HG03060 (cell line): ENCODE data around the gene RHBDD3.

Source experiments
- ATAC-seq: cut with Tn5 transposase; IDR thresholded peaks from one replicate; pipeline ENCODE4 v1.9.1; 2021; ENCODE audit warnings: low read depth, moderate number of reproducible peaks; ENCODE audit not compliant: unreplicated experiment

Gene RHBDD3

GRCh38 chr22:29270475-29271271 is 2.9 kb upstream of the RHBDD3 start:
- no peak for ATAC-seq

GRCh38 chr22:29269731-29270474 is 2.1 kb upstream of the RHBDD3 start:
- ATAC-seq, result no peak

GRCh38 chr22:29269230-29269604 is 1.4 kb upstream of the RHBDD3 start:
- no peak for ATAC-seq

GRCh38 chr22:29268511-29269229 is 889 bp upstream of the RHBDD3 start:
- no peak for ATAC-seq

- no peak for ATAC-seq
Measured at GRCh38 chr22:29267462-29267857, 321 bp downstream of the RHBDD3 start.

GRCh38 chr22:29266564-29267461 is 968 bp downstream of the RHBDD3 start:
- no peak for ATAC-seq

- ATAC-seq, result no peak
Measured at GRCh38 chr22:29265929-29266328, 1.9 kb downstream of the RHBDD3 start.

GRCh38 chr22:29265305-29265704 is 2.5 kb downstream of the RHBDD3 start:
- ATAC-seq, result no peak

GRCh38 chr22:29263791-29264276 is 3.9 kb downstream of the RHBDD3 start:
- no peak for ATAC-seq

GRCh38 chr22:29260601-29261315 is 7.0 kb downstream of the RHBDD3 start:
- no peak for ATAC-seq

- ATAC-seq, result no peak
Measured at GRCh38 chr22:29260031-29260560, 7.7 kb downstream of the RHBDD3 start.

GRCh38 chr22:29259253-29259899 is 8.4 kb downstream of the RHBDD3 start:
- ATAC-seq, result no peak

GRCh38 chr22:29258407-29259252 is 9.2 kb downstream of the RHBDD3 start:
- ATAC-seq, result no peak

- ATAC-seq, result no peak
Measured at GRCh38 chr22:29257751-29258181, 10.0 kb downstream of the RHBDD3 start.

GRCh38 chr22:29256606-29257325 is 11.0 kb downstream of the RHBDD3 start:
- no peak for ATAC-seq

- ATAC-seq, result no peak
Measured at GRCh38 chr22:29255064-29255621, 12.6 kb downstream of the RHBDD3 start.

GRCh38 chr22:29254286-29254660 is 13.5 kb downstream of the RHBDD3 start:
- ATAC-seq, result no peak
